Anterior cingulate cortex (tissue), 58 donors: Measurements from ENCODE around the gene ST3GAL5.
"Not testable (repeated sequence)": the region's sequence is repeated elsewhere in the genome, so short reads cannot be mapped to it uniquely, and the experiment has no call there.

ENCODE experiments used
- DNase-seq, 58 donors: peaks; one replicate each; lab custom pipeline; 2025; lab: John Stamatoyannopoulos, UW

The ST3GAL5 gene

GRCh38 chr2:85888684-85889626 is at the start of gene ST3GAL5:
ST3GAL5 (minus strand) TSS chr2:85888990; CDS start chr2:85888905, 85 bp downstream.
- peak; percentile 67 to 96 (median 92) for DNase-seq

- DNase-seq = no peak
Measured at GRCh38 chr2:85938456-85938855, 49.7 kb upstream of the ST3GAL5 start.

DNA sequence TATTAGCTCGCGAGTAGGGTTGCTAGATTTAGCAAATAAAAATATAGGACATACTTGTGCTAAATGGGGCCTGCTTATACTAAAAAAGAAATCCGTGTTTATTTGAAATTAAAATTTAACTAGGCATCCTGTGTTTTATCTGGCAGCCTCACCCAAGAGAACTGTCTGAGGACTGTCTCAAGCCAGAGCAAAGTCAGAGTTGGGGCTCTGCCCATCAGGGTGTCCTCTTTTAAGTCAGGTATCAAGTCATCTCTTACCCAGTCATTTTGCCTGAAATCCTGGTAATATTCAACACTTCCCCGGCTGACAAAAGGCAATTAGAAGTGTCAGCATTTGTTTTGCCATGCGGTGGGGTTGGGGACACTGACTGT is 48.3 kb upstream of the ST3GAL5 start:
- DNase-seq = no peak

DNA sequence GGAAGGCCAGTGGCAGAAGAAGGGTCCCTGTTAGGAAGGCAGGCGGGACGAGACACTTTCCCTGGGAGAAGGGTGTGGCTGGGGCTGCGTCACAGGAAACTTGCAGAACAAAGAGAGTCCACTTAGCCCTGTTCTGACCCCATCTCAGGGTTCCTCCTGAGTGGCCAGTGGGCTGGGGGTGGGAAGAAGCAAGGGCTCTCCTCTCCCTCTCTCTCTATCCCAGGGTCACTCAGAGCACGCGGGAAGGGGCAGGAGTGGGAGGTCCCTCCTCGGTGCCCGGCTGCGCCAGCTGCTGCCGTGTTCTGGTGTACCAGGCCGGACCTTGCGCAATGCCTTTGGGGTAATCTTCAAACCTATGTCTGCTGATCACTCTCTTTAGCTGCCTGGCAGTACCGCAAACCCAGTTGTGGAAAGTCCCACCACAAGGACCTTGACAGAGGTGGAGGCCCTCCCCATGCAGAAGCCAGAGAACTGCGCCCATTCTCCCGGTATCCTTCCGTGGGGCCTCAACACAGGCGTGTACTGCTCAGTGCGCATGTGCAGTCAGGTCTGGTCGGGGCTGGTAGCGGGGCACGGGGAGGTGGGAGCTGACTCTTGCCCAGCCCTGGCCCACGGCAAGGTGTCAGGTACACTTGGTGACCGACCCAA is 47.8 kb upstream of the ST3GAL5 start:
- DNase-seq = no peak

- DNase-seq = no peak
Measured at GRCh38 chr2:85935746-85936208, 47.0 kb upstream of the ST3GAL5 start.

DNA sequence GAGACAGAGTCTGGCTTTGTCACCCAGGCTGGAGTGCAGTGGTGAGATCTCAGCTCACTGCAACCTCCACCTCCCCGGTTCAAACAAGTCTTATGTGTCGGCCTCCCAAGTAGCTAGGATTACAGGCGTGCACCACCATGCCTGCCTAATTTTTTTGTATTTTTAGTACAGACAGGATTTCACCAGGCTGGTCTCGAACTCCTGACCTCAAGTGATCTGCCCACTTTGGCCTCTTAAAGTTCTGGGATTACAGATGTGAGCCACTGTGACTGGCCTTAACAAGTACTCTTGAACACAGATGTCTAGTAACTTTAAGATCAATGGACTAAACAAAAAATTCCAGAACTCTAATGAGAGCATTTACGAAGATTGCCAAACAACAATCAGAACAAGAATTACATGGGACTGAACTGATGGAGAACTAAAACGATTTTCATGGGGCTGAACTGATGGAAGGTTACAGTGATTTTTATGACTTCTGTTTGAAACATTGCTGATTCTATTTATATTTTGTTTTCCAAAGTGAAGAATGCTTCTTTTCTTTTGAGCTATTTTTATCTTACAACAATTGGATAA is 46.5 kb upstream of the ST3GAL5 start:
- no peak for DNase-seq

GRCh38 chr2:85933753-85934594 is 45.2 kb upstream of the ST3GAL5 start:
- DNase-seq = no peak

DNA sequence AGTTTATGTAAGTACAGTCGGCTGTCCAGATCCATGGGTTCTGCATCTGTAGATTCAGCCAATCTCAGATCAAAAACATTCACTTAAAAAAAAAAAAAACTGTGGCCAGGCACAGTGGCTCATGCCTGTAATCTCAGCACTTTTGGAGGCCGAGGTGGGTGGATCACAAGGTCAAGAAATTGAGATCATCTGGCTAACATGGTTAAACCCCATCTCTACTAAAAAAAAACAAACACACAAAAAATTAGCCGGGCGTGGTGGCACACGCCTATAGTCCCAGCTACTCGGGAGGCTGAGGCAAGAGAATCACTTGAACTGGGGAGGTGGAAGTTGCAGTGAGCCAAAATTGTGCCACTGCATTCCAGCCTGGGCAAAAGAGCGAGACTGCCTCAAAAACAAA is 42.4 kb upstream of the ST3GAL5 start:
- DNase-seq = not testable (repeated sequence)

- no peak for DNase-seq
Measured at GRCh38 chr2:85930129-85931124, 41.6 kb upstream of the ST3GAL5 start.

GRCh38 chr2:85929096-85930050 is 40.6 kb upstream of the ST3GAL5 start:
- no peak for DNase-seq

DNA sequence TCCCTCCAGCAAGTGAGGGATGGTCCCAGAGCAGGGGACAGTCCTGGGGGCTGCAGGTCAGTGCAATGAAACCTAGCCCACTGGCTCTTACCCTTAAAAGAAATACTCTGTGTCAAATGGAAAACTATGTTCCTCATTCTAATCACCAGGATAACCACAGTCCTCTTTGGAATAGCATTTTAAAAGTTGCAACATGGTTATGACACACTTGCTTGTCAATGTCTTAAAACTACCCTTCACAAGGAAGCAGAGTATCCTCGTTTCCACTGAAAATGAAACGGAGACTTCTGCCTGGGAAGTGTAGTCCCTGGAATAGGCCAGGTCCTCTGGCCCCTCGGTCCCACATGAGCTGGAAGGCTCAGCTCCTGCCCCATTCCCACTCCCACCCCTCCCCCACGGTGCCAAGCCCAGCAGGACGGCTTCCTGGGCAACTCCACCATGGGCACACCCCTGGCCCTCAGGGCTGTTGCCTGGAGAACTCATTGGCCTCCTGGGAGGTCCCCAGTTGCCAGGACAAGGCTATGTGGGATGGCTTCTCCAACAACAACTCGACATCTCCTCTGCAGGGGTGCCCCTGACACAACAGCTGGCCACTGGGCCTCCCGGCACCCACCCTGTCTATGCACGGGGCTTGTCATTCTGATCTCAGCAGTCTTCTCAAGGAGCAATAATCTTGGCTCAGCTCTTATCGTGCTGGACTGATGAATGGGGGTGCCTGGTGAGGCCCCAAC is 38.3 kb upstream of the ST3GAL5 start:
- peak in 1 of 58 donors; percentile 39 for DNase-seq

DNA sequence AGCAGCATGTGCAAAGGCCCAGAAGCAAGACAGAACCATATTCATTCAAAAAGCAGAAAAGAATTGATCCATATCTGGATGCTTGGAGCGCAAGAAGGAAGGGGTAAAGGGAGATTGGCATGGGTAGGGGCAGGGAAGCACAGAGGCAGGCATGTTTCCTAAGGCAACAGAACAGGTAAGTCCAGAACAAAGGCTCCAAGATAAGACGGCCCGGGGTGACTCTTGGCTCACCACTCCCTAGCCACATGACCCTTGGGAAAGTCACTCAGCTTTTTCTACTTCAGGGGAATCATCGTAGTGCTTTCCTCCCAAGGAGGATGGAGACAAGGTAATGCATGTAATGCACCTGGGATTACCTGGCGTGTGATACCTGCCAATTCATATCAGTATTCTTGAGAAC is 37.7 kb upstream of the ST3GAL5 start:
- DNase-seq = no peak

GRCh38 chr2:85925216-85925671 is 36.5 kb upstream of the ST3GAL5 start:
- DNase-seq = peak in 34 of 58 donors; percentile 13 to 88 (median 50)

- peak in 34 of 58 donors; percentile 7 to 86 (median 48) for DNase-seq
Measured at GRCh38 chr2:85924522-85924921, 35.7 kb upstream of the ST3GAL5 start.

- no peak for DNase-seq
Measured at GRCh38 chr2:85922199-85922598, 33.4 kb upstream of the ST3GAL5 start.

DNA sequence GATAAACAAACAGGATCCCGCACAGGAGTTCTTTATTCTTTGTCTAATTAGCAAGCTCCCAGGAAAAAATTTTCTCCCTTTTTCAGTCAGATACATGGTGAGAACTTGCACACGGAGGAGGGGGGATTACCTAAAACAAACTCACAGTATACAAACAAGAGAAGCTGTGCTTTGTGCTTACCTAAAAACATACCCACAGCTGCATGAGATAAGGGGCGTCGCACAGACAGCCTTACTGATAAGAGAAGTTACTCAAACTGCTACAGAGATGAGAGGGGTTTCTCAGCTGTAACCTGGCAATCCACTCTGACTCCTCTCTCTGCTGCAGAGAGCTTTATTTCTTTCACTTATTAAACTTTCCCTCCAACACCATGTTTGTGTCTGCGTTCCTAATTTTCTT is 32.9 kb upstream of the ST3GAL5 start:
- peak in 1 of 58 donors; percentile 21 for DNase-seq
